Measurements from ENCODE around the gene CACNG1.

Gene CACNG1

GRCh38 chr17:67052720-67053437 is 8.5 kb downstream of the CACNG1 start:
- FAIRE-seq, result no peak

GRCh38 chr17:67053438-67054000 is 9.2 kb downstream of the CACNG1 start:
- no peak for FAIRE-seq

GRCh38 chr17:67054011-67054591 is 9.7 kb downstream of the CACNG1 start:
- no peak for FAIRE-seq

GRCh38 chr17:67054608-67055007 is 10.3 kb downstream of the CACNG1 start:
- no peak for FAIRE-seq

GRCh38 chr17:67055041-67055443 is 10.7 kb downstream of the CACNG1 start:
- FAIRE-seq, result no peak

GRCh38 chr17:67055811-67056745 is 11.7 kb downstream of the CACNG1 start:
- no peak for FAIRE-seq

GRCh38 chr17:67056746-67057490 is 12.6 kb downstream of the CACNG1 start:
- FAIRE-seq, result no peak

GRCh38 chr17:67058036-67058435 is 13.7 kb downstream of the CACNG1 start:
- no peak for FAIRE-seq

- no peak for FAIRE-seq
Observed at GRCh38 chr17:67059372-67059771, 15.0 kb downstream of the CACNG1 start.

GRCh38 chr17:67063141-67063540 is 18.8 kb downstream of the CACNG1 start:
- no peak for FAIRE-seq

- FAIRE-seq, result no peak
Observed at GRCh38 chr17:67066717-67067116, 22.4 kb downstream of the CACNG1 start.

- no peak for FAIRE-seq
Observed at GRCh38 chr17:67067571-67068482, 23.5 kb downstream of the CACNG1 start.

GRCh38 chr17:67068999-67069398 is 24.6 kb downstream of the CACNG1 start:
- FAIRE-seq, result no peak

GRCh38 chr17:67069603-67070136 is 25.3 kb downstream of the CACNG1 start:
- no peak for FAIRE-seq

- no peak for FAIRE-seq
Observed at GRCh38 chr17:67071595-67071994, 27.2 kb downstream of the CACNG1 start.

GRCh38 chr17:67072885-67073284 is 28.5 kb downstream of the CACNG1 start:
- FAIRE-seq, result no peak

GRCh38 chr17:67074781-67075180 is 30.4 kb downstream of the CACNG1 start:
- no peak for FAIRE-seq

- FAIRE-seq, result no peak
Observed at GRCh38 chr17:67076290-67076689, 31.9 kb downstream of the CACNG1 start.

GRCh38 chr17:67078292-67078691 is 33.9 kb downstream of the CACNG1 start:
- FAIRE-seq, result no peak

- no peak for FAIRE-seq
Observed at GRCh38 chr17:67079491-67079890, 35.1 kb downstream of the CACNG1 start.

- FAIRE-seq, result no peak
Observed at GRCh38 chr17:67080804-67081203, 36.5 kb downstream of the CACNG1 start.
